ENCODE results near the gene CCDC6.
"Not testable (repeated sequence)": the region's sequence is repeated elsewhere in the genome, so short reads cannot be mapped to it uniquely, and the experiment has no call there.

DNA sequence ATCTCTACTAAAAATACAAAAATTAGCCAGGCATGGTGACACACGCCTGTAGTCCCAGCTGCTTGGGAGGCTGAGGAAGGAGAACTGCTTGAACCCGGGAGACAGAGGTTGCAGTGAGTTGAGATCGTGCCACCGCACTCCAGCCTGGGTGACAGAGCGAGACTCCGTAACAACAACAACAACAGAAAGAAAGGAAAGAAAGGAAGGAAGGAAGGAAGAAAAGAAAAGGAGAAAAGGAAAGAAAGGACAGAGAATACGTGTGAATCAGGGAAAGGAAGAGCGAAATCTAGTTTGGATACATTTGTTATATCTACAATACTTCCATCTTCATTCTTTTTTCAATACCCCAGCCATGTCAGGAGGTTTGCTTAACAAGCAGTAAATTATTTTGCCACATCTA lies 21.5 kb downstream of the CCDC6 start:
- TF ChIP-seq, protein P1, sequence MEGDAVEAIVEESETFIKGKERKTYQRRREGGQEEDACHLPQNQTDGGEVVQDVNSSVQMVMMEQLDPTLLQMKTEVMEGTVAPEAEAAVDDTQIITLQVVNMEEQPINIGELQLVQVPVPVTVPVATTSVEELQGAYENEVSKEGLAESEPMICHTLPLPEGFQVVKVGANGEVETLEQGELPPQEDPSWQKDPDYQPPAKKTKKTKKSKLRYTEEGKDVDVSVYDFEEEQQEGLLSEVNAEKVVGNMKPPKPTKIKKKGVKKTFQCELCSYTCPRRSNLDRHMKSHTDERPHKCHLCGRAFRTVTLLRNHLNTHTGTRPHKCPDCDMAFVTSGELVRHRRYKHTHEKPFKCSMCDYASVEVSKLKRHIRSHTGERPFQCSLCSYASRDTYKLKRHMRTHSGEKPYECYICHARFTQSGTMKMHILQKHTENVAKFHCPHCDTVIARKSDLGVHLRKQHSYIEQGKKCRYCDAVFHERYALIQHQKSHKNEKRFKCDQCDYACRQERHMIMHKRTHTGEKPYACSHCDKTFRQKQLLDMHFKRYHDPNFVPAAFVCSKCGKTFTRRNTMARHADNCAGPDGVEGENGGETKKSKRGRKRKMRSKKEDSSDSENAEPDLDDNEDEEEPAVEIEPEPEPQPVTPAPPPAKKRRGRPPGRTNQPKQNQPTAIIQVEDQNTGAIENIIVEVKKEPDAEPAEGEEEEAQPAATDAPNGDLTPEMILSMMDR (IDR thresholded peaks at IDR 0.05) = not testable (repeated sequence)
- not testable (repeated sequence) for TF ChIP-seq POLR2A (IDR thresholded peaks at IDR 0.05)

All from testis (tissue), 2 donors.